PFSK-1 (cell line): ENCODE results near the gene MATCAP1.

Experiments
- POLR2AphosphoS5 ChIP-seq: IDR thresholded peaks from 2 replicates; pipeline ENCODE4 v1.6.1; 2012; ENCODE audit warnings: low read depth, mild to moderate bottlenecking, control low read depth, low read length, moderate library complexity
- REST ChIP-seq, 2 experiments: IDR thresholded peaks; 2 replicates each; pipeline versions ENCODE4 v1.6.1 to v1.8.0; 2011 to 2012; ENCODE audit warnings: low read depth in 2 of 2, low read length in 2 of 2, control low read depth in 1 of 2, inconsistent platforms in 1 of 2, mild to moderate bottlenecking in 1 of 2, moderate library complexity in 1 of 2; ENCODE audit not compliant: insufficient read depth in 1 of 2
- TAF1 ChIP-seq: IDR thresholded peaks from 2 replicates; pipeline ENCODE4 v1.6.1; 2012; ENCODE audit warnings: low read length, control low read depth, borderline replicate concordance; ENCODE audit not compliant: insufficient read depth

GRCh38 chr16:67215706-67216105, 31.9 kb upstream of the MATCAP1 start:
- no peak for TF ChIP-seq TAF1
- no peak for TF ChIP-seq POLR2AphosphoS5
- no peak for TF ChIP-seq REST (IDR thresholded peaks at IDR 0.05; ENCODE audit: insufficient read depth in 1 of 2, low read depth in 2 of 2, low read length in 2 of 2)
